Lung (tissue), 12 donors: ENCODE results near the gene DESI2. TPM values are rescaled to one million over a fixed set of nuclear protein-coding genes. Genes with fewer than 3 reads are reported as not detected.
"Not testable (repeated sequence)": the region's sequence is repeated elsewhere in the genome, so short reads cannot be mapped to it uniquely, and the experiment has no call there.

ENCODE experiments used
- ATAC-seq: fragments of 200-7000 bp; cut with Tn5 transposase; one replicate; pipeline ENCODE4 v1.9.1; 2020; ENCODE audit warnings: moderate number of reproducible peaks; ENCODE audit not compliant: insufficient read depth, low FRiP score
- DNase-seq, 3 donors: peaks; one replicate each; pipeline ENCODE4 v3.0.0-alpha.2; 2013 to 2017
- H3K27ac ChIP-seq, 2 donors: one replicate each; pipeline ENCODE4 v1.5.1; 2013; ENCODE audit warnings: mild to moderate bottlenecking in 2 of 2, moderate library complexity in 2 of 2, control low read depth in 1 of 2, inconsistent platforms in 1 of 2, low read depth in 1 of 2, low read length in 1 of 2
- H3K27me3 ChIP-seq, 3 donors: one replicate each; pipeline ENCODE4 v1.5.1; 2013; ENCODE audit warnings: low read length in 2 of 3; ENCODE audit not compliant: control insufficient read depth in 3 of 3, insufficient read depth in 3 of 3
- H3K36me3 ChIP-seq, 4 donors: one replicate each; pipeline ENCODE4 v1.5.1; 2013; ENCODE audit warnings: low read length in 4 of 4, mild to moderate bottlenecking in 1 of 4, moderate library complexity in 1 of 4; ENCODE audit not compliant: control insufficient read depth in 4 of 4, insufficient read depth in 4 of 4
- H3K4me1 ChIP-seq, 5 donors: one replicate each; pipeline ENCODE4 v1.5.1; 2013; ENCODE audit warnings: low read length in 5 of 5, mild to moderate bottlenecking in 2 of 5, moderate library complexity in 1 of 5; ENCODE audit not compliant: control insufficient read depth in 5 of 5, insufficient read depth in 5 of 5
- H3K4me3 ChIP-seq: one replicate; pipeline ENCODE4 v1.5.1; 2013; ENCODE audit warnings: mild to moderate bottlenecking, control low read depth, moderate library complexity
- H3K9ac ChIP-seq, 2 donors: one replicate each; pipeline ENCODE4 v1.5.1; 2013; ENCODE audit warnings: low read length in 2 of 2, control low read depth in 1 of 2; ENCODE audit not compliant: insufficient read depth in 1 of 2
- H3K9me3 ChIP-seq, 4 donors: one replicate each; pipeline ENCODE4 v1.5.1; 2013; ENCODE audit warnings: low read length in 3 of 4, mild to moderate bottlenecking in 1 of 4, moderate library complexity in 1 of 4; ENCODE audit not compliant: control insufficient read depth in 4 of 4, insufficient read depth in 3 of 4
- CTCF ChIP-seq: IDR thresholded peaks from 2 replicates; pipeline ENCODE4 v1.5.1; 2012; ENCODE audit warnings: mild to moderate bottlenecking; ENCODE audit errors: control extremely low read depth, extremely low read depth
- WGBS, 2 donors: extraction: QIAGEN DNeasy Blood & Tissue Kit; methylation state at CpG; one replicate each; pipeline ENCODE4 v1.1.7; 2013; 5-methylcytosine and 5-hydroxymethylcytosine counted together
- polyA plus RNA-seq, 2 donors: library from polyadenylated mRNA; stranded (reverse); fragments of 200-250 nt; gene quantifications; one replicate each; pipeline ENCODE4 v1.2.1, GENCODE V29; 2013
- total RNA-seq, 2 donors: library from RNA; depleted of rRNA in 1 of 2; stranded (reverse); fragments of >200 nt in 1 of 2; gene quantifications; one replicate each; pipeline ENCODE4 v1.2.1, GENCODE V29; 2014 to 2021
- donor health status: control.
- donor health status: control.
- donor health status: Bipolar disorder and iron deficiency.
- donor health status: healthy.
- donor health status: DM: yes; HTN: yes; CAD: no.

Gene DESI2
- total and polyA plus RNA-seq, 4 donors = 17.1 to 142 (median 35.0) TPM

GRCh38 chr1:244659694-244660093 lies 6.8 kb downstream of the DESI2 start:
- peaks cover 0 to 5% (median 3%) of the 10 kb centered on the region in 4 donors for H3K36me3 ChIP-seq
- WGBS, 2 donors = 67 to 71% methylated on average over 3 of the region's 3 CpGs
- no peak overlapping the region for H3K27ac ChIP-seq
- ATAC-seq (peak; percentile 35), DNase-seq (peak in 1 of 3 donors; percentile 62)
- no peak for TF ChIP-seq CTCF
- H3K9ac ChIP-seq = no peak overlapping the region
- no peaks in the 10 kb centered on the region for H3K27me3 ChIP-seq
- no peak overlapping the region for H3K4me3 ChIP-seq
- no peaks in the 10 kb centered on the region for H3K9me3 ChIP-seq
- H3K4me1 ChIP-seq = peaks cover 2 to 26% (median 11%) of the 10 kb centered on the region in 5 donors

GRCh38 chr1:244660595-244660994 lies 7.7 kb downstream of the DESI2 start:
- Histone ChIP-seq H3K36me3 (peaks cover 0 to 5% (median 3%) of the 10 kb centered on the region in 4 donors), H3K27ac (no peak overlapping the region), H3K9me3 (no peaks in the 10 kb centered on the region), H3K4me1 (peaks cover 0 to 29% (median 12%) of the 10 kb centered on the region in 5 donors), H3K27me3 (no peaks in the 10 kb centered on the region), H3K9ac (no peak overlapping the region), H3K4me3 (no peak overlapping the region)
- 93% methylated on average over 3 of the region's 3 CpGs for WGBS, 2 donors
- ATAC-seq (no peak), DNase-seq (no peak)
- no peak for TF ChIP-seq CTCF

- not testable (repeated sequence) for H3K27ac ChIP-seq, DNase-seq, H3K9ac ChIP-seq, H3K9me3 ChIP-seq, H3K36me3 ChIP-seq, H3K27me3 ChIP-seq, H3K4me3 ChIP-seq, ATAC-seq
- peaks cover 0 to 25% (median 9%) of the 10 kb centered on the region in 5 donors for H3K4me1 ChIP-seq
- 77 to 93% methylated on average over 2 to 3 of the region's 4 CpGs for WGBS, 2 donors
These were observed 8.8 kb downstream of the DESI2 start for GRCh38 chr1:244661569-244662312.

- H3K9me3 ChIP-seq = no peaks in the 10 kb centered on the region
- no peak for TF ChIP-seq CTCF
- no peak for ATAC-seq
- no peaks in the 10 kb centered on the region for H3K27me3 ChIP-seq
- H3K4me1 ChIP-seq = peaks cover 0 to 22% (median 7%) of the 10 kb centered on the region in 5 donors
- peaks cover 0 to 5% (median 2%) of the 10 kb centered on the region in 4 donors for H3K36me3 ChIP-seq
- 70 to 90% methylated on average over 2 of the region's 2 CpGs for WGBS, 2 donors
- H3K27ac ChIP-seq = no peak overlapping the region
- H3K9ac ChIP-seq = no peak overlapping the region
- peak in 2 of 3 donors; percentile 46 to 69 for DNase-seq
- no peak overlapping the region for H3K4me3 ChIP-seq
These were observed 9.7 kb downstream of the DESI2 start for GRCh38 chr1:244662599-244662998.
